NCI-H82 treated with DMSO at 0.1 percent for 48 hours (cell line): Measurements from ENCODE around the gene RXFP3.
"Not testable (repeated sequence)": the region's sequence is repeated elsewhere in the genome, so short reads cannot be mapped to it uniquely, and the experiment has no call there.

ENCODE experiments used
- DNase-seq: peaks from one replicate; lab custom pipeline; 2025; ENCODE audit not compliant: unreplicated experiment; lab: John Stamatoyannopoulos, UW

RXFP3 gene

GRCh38 chr5:33934176-33934575, 2.0 kb upstream of the RXFP3 start:
- DNase-seq: no peak

- DNase-seq: no peak
Observed at GRCh38 chr5:33936004-33936380, 194 bp upstream of the RXFP3 start.

GRCh38 chr5:33937017-33937706, 976 bp downstream of the RXFP3 start:
- DNase-seq: no peak

- no peak for DNase-seq
Observed at GRCh38 chr5:33937707-33938506, 1.7 kb downstream of the RXFP3 start.

GRCh38 chr5:33938507-33938796, 2.3 kb downstream of the RXFP3 start:
- DNase-seq: no peak

GRCh38 chr5:33938881-33939280, 2.7 kb downstream of the RXFP3 start:
- DNase-seq: no peak

GRCh38 chr5:33939556-33940262, 3.5 kb downstream of the RXFP3 start:
- no peak for DNase-seq

- no peak for DNase-seq
Observed at GRCh38 chr5:33941090-33941489, 4.9 kb downstream of the RXFP3 start.

- no peak for DNase-seq
Observed at GRCh38 chr5:33944543-33945132, 8.5 kb downstream of the RXFP3 start.

GRCh38 chr5:33952175-33952574, 16.0 kb downstream of the RXFP3 start:
- DNase-seq: not testable (repeated sequence)

GRCh38 chr5:33957577-33958150, 21.5 kb downstream of the RXFP3 start:
- no peak for DNase-seq

- DNase-seq: no peak
Observed at GRCh38 chr5:33958176-33958575, 22.0 kb downstream of the RXFP3 start.

GRCh38 chr5:33964132-33964700, 28.0 kb downstream of the RXFP3 start:
- DNase-seq: no peak

- DNase-seq: peak; percentile 52
Observed at GRCh38 chr5:33966805-33967204, 30.6 kb downstream of the RXFP3 start.

- DNase-seq: peak; percentile 64
Observed at GRCh38 chr5:33968211-33969005, 32.2 kb downstream of the RXFP3 start.

GRCh38 chr5:33969572-33970452, 33.6 kb downstream of the RXFP3 start:
- DNase-seq: no peak

GRCh38 chr5:33973271-33973670, 37.1 kb downstream of the RXFP3 start:
- DNase-seq: no peak

- no peak for DNase-seq
Observed at GRCh38 chr5:33975852-33976251, 39.7 kb downstream of the RXFP3 start.

- DNase-seq: no peak
Observed at GRCh38 chr5:33976307-33976706, 40.1 kb downstream of the RXFP3 start.
